HEK293 (cell line): Measurements from ENCODE around the gene ATCAY.

Experiments used
- CTCF ChIA-PET: fragments of 350-600 bp; formaldehyde crosslinking; extraction: SDS; loops from one replicate; lab custom pipeline; 2021; ENCODE audit warnings: antibody characterized with exemption; lab: Yijun Ruan, JAX
- POLR2A ChIA-PET: fragments of 300-600 bp; formaldehyde crosslinking; extraction: SDS; loops from one replicate; lab custom pipeline; 2020; ENCODE audit warnings: antibody characterized with exemption, inconsistent platforms; lab: Yijun Ruan, JAX
- H3K27ac ChIP-seq: fragments of 200-500 bp; sonication (Bioruptor generic); 2 replicates; pipeline ENCODE4 v1.5.1; 2014; ENCODE audit warnings: low read depth, low read length, control low read depth, inconsistent platforms; ENCODE audit errors: extremely low read depth
- H3K36me3 ChIP-seq, 2 experiments: fragments of 200-500 bp in 1 of 2; sonication (Bioruptor generic) in 1 of 2; 1 replicate in 1 of 2; 2 replicates in 1 of 2; pipeline ENCODE4 v1.5.1; 2014 to 2017; ENCODE audit warnings: inconsistent platforms in 2 of 2, low read length in 2 of 2; ENCODE audit not compliant: control insufficient read depth in 2 of 2, insufficient read depth in 1 of 2
- H3K4me1 ChIP-seq: fragments of 200-500 bp; sonication (Bioruptor generic); 2 replicates; pipeline ENCODE4 v1.5.1; 2014; ENCODE audit warnings: mild to moderate bottlenecking, low read length, inconsistent platforms; ENCODE audit not compliant: control insufficient read depth, insufficient read depth
- H3K4me3 ChIP-seq: 2 replicates; pipeline ENCODE4 v1.5.1; 2011; ENCODE audit warnings: low read depth, mild to moderate bottlenecking, control low read depth, low read length, moderate library complexity
- H3K9me3 ChIP-seq: fragments of 200-500 bp; sonication (Bioruptor generic); 2 replicates; pipeline ENCODE4 v1.5.1; 2014; ENCODE audit warnings: low read depth, low read length, inconsistent platforms; ENCODE audit not compliant: control insufficient read depth, insufficient read depth
- GLI4 ChIP-seq: fragments of 450-650 bp; formaldehyde crosslinking; IDR thresholded peaks from 2 replicates; pipeline ENCODE4 v1.5.1; 2016; ENCODE audit warnings: missing biosample characterization, missing genetic modification characterization
- GLIS2 ChIP-seq: fragments of 450-650 bp; formaldehyde crosslinking; IDR thresholded peaks from 2 replicates; pipeline ENCODE4 v1.5.1; 2016; ENCODE audit warnings: missing biosample characterization, missing genetic modification characterization
- HOXD13 ChIP-seq: sonication (generic); formaldehyde crosslinking; IDR thresholded peaks from 2 replicates; pipeline ENCODE4 v1.8.0; 2022; ENCODE audit warnings: missing genetic modification reagents, borderline replicate concordance
- KLF8 ChIP-seq: fragments of 450-650 bp; formaldehyde crosslinking; IDR thresholded peaks from 2 replicates; pipeline ENCODE4 v1.5.1; 2016; ENCODE audit warnings: missing biosample characterization, missing genetic modification characterization
- OVOL3 ChIP-seq: fragments of 450-650 bp; formaldehyde crosslinking; IDR thresholded peaks from 2 replicates; pipeline ENCODE4 v1.5.1; 2016; ENCODE audit warnings: missing biosample characterization, missing genetic modification characterization
- RBAK ChIP-seq: fragments of 450-650 bp; formaldehyde crosslinking; IDR thresholded peaks from 2 replicates; pipeline ENCODE4 v1.5.1; 2016; ENCODE audit warnings: missing biosample characterization, missing genetic modification characterization
- ZBTB21 ChIP-seq: fragments of 450-650 bp; formaldehyde crosslinking; IDR thresholded peaks from 2 replicates; pipeline ENCODE4 v1.5.1; 2017; ENCODE audit warnings: missing biosample characterization, missing genetic modification characterization
- ZNF114 ChIP-seq: fragments of 450-650 bp; formaldehyde crosslinking; IDR thresholded peaks from 2 replicates; pipeline ENCODE4 v1.5.0; 2017; ENCODE audit warnings: missing biosample characterization, missing genetic modification characterization
- ZNF121 ChIP-seq: fragments of 450-650 bp; formaldehyde crosslinking; IDR thresholded peaks from 2 replicates; pipeline ENCODE4 v1.5.1; 2016; ENCODE audit warnings: missing biosample characterization, missing genetic modification characterization
- ZNF146 ChIP-seq: fragments of 450-650 bp; formaldehyde crosslinking; IDR thresholded peaks from 2 replicates; pipeline ENCODE4 v1.5.1; 2016; ENCODE audit warnings: missing biosample characterization, missing genetic modification characterization
- ZNF175 ChIP-seq: fragments of 450-650 bp; formaldehyde crosslinking; IDR thresholded peaks from 2 replicates; pipeline ENCODE4 v1.5.1; 2016; ENCODE audit warnings: missing biosample characterization, missing genetic modification characterization
- ZNF211 ChIP-seq: fragments of 450-650 bp; formaldehyde crosslinking; IDR thresholded peaks from 2 replicates; pipeline ENCODE4 v1.5.1; 2016; ENCODE audit warnings: low read depth, missing biosample characterization, missing genetic modification characterization
- ZNF354C ChIP-seq: fragments of 450-650 bp; formaldehyde crosslinking; IDR thresholded peaks from 2 replicates; pipeline ENCODE4 v1.5.1; 2016; ENCODE audit warnings: missing biosample characterization, missing genetic modification characterization, low read depth, borderline replicate concordance
- ZNF366 ChIP-seq: fragments of 450-650 bp; formaldehyde crosslinking; conservative IDR thresholded peaks from 2 replicates; pipeline ENCODE4 v1.5.1; 2016; ENCODE audit warnings: missing biosample characterization, missing genetic modification characterization
- ZNF501 ChIP-seq: fragments of 450-650 bp; formaldehyde crosslinking; IDR thresholded peaks from 2 replicates; pipeline ENCODE4 v1.5.1; 2016; ENCODE audit warnings: missing biosample characterization, missing genetic modification characterization
- ZNF514 ChIP-seq: fragments of 450-650 bp; formaldehyde crosslinking; IDR thresholded peaks from 2 replicates; pipeline ENCODE4 v1.5.1; 2016; ENCODE audit warnings: missing biosample characterization, missing genetic modification characterization
- ZNF544 ChIP-seq: fragments of 450-650 bp; formaldehyde crosslinking; IDR thresholded peaks from 2 replicates; pipeline ENCODE4 v1.5.0; 2017; ENCODE audit warnings: missing biosample characterization, missing genetic modification characterization
- ZNF555 ChIP-seq: fragments of 450-650 bp; formaldehyde crosslinking; conservative IDR thresholded peaks from 2 replicates; pipeline ENCODE4 v1.5.1; 2017; ENCODE audit warnings: missing biosample characterization, mild to moderate bottlenecking, missing genetic modification characterization, inconsistent platforms
- ZNF621 ChIP-seq: fragments of 450-650 bp; formaldehyde crosslinking; IDR thresholded peaks from 2 replicates; pipeline ENCODE4 v1.5.1; 2017; ENCODE audit warnings: missing biosample characterization, missing genetic modification characterization
- ZNF623 ChIP-seq: fragments of 450-650 bp; formaldehyde crosslinking; IDR thresholded peaks from 2 replicates; pipeline ENCODE4 v1.5.1; 2016; ENCODE audit warnings: missing biosample characterization, missing genetic modification characterization
- ZNF747 ChIP-seq: fragments of 450-650 bp; formaldehyde crosslinking; IDR thresholded peaks from 2 replicates; pipeline ENCODE4 v1.5.1; 2016; ENCODE audit warnings: missing biosample characterization, missing genetic modification characterization
- ZNF785 ChIP-seq: fragments of 450-650 bp; formaldehyde crosslinking; IDR thresholded peaks from 2 replicates; pipeline ENCODE4 v1.5.1; 2016; ENCODE audit warnings: missing biosample characterization, missing genetic modification characterization
- ZSCAN23 ChIP-seq: fragments of 450-650 bp; formaldehyde crosslinking; IDR thresholded peaks from 2 replicates; pipeline ENCODE4 v1.5.1; 2016; ENCODE audit warnings: missing biosample characterization, missing genetic modification characterization
- TF ChIP-seq, protein P1 (sequence below): fragments of 450-650 bp; formaldehyde crosslinking; IDR thresholded peaks from 2 replicates; pipeline ENCODE4 v1.5.1; 2016; ENCODE audit warnings: missing biosample characterization, missing genetic modification characterization
- TF ChIP-seq, protein P2 (sequence below): fragments of 450-650 bp; formaldehyde crosslinking; IDR thresholded peaks from 2 replicates; pipeline ENCODE4 v1.5.1; 2016; ENCODE audit warnings: missing biosample characterization, missing genetic modification characterization
- TF ChIP-seq, protein P3 (sequence below): fragments of 450-650 bp; formaldehyde crosslinking; optimal IDR thresholded peaks from 2 replicates; pipeline ENCODE3; 2016; ENCODE audit warnings: missing biosample characterization, mild to moderate bottlenecking, missing genetic modification characterization

ATCAY gene

DNA sequence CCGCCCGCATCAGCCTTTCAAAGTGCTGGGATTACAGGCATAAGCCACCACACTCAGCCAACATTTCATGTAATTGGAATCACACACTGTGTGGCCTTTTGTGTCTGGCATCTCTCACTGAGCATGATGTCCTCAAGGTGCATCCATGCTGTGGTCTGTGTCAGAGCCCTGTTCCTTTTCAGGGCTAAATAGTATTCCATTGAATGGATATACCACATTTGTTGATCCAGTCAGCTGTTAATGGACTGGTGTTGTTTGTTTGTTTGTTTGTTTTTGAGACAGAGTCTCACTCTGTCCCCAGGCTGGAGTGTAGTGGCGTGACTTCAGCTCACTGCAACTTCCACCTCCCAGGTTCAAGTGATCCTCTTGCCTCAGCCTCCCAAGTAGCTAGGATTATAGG, 17.9 kb downstream of the ATCAY start:
- Histone ChIP-seq H3K4me3 (no peak overlapping the region), H3K9me3 (no peaks in the 10 kb centered on the region), H3K36me3 (no peaks in the 10 kb centered on the region; a peak in 1 of 3 replicates), H3K4me1 (no peaks in the 10 kb centered on the region), H3K27ac (no peak overlapping the region)
- TF ChIP-seq ZBTB21 (tag by site-specific recombination) (no peak), ZNF623 (0 out of 2 replicates have a peak, but pooled peaks have one; percentile 10), ZNF354C (no peak), ZNF146 (peak; percentile 100), ZNF544 (tag by site-specific recombination) (no peak)
- TF ChIP-seq, protein P1, sequence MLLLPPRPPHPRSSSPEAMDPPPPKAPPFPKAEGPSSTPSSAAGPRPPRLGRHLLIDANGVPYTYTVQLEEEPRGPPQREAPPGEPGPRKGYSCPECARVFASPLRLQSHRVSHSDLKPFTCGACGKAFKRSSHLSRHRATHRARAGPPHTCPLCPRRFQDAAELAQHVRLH (tag by site-specific recombination) = peak; percentile 80
- TF ChIP-seq, protein P2, sequence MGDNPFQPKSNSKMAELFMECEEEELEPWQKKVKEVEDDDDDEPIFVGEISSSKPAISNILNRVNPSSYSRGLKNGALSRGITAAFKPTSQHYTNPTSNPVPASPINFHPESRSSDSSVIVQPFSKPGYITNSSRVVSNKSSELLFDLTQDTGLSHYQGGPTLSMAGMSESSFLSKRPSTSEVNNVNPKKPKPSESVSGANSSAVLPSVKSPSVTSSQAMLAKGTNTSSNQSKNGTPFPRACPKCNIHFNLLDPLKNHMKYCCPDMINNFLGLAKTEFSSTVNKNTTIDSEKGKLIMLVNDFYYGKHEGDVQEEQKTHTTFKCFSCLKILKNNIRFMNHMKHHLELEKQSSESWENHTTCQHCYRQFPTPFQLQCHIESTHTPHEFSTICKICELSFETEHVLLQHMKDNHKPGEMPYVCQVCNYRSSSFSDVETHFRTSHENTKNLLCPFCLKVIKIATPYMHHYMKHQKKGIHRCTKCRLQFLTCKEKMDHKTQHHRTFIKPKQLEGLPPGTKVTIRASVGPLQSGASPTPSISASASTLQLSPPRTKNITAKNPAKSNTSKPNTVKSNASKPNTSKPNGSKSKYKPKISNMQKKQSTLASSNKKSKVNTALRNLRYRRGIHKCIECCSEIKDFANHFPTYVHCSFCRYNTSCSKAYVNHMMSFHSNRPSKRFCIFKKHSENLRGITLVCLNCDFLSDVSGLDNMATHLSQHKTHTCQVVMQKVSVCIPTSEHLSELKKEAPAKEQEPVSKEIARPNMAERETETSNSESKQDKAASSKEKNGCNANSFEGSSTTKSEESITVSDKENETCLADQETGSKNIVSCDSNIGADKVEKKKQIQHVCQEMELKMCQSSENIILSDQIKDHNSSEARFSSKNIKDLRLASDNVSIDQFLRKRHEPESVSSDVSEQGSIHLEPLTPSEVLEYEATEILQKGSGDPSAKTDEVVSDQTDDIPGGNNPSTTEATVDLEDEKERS (tag by site-specific recombination) = peak; percentile 98
- ChIA-PET CTCF (interaction anchor here (0.8 kb wide), 1 partner anchor 9 kb away, joined by 4 read pairs; no protein-coding TSS in a partner anchor), POLR2A (interaction anchor here (1.7 kb wide), 1 partner anchor 87 kb away, joined by 5 read pairs; the partner anchor contains the start of gene EEF2)

DNA sequence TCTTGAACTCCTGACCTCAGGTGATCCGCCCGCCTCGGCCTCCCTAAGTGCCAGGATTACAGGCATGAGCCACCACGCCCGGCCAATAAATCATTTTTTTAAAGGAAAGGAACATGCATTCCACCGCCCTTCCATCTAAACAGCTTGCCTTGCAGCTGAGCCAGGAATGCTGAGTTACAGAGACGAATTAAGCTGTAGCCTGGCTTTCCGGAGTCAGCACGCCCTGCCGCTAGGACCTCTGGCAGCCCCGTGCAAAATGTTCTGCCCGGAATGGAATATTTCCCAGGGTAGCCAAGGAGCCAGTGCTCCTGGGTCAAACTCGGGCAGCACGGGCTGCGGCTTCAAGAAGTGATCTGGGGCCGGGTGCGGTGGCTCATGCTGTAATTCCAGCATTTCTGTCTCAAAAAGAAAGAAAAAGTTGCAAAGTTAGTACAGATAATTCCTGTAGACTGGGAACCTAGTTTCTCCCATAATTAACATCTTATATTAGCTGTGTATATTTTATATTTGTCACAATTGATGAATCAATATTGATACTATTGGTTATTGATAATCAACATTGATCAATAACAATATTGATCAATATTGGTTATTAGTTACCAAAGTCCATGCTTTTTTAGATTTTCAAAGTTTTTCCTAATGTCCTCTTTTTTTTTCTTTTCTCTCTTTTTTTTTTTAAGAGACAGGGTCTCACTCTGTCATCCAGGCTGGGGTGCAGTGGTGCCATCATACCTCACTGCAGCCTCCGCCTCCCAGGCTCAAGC, 19.2 kb downstream of the ATCAY start:
- Histone ChIP-seq H3K27ac (no peak overlapping the region), H3K36me3 (no peaks in the 10 kb centered on the region; a peak in 1 of 3 replicates), H3K4me1 (no peaks in the 10 kb centered on the region), H3K9me3 (no peaks in the 10 kb centered on the region), H3K4me3 (no peak overlapping the region)
- ChIA-PET POLR2A (interaction anchor here (0.5 kb wide), 1 partner anchor 24 kb away, joined by 3 read pairs; no protein-coding TSS in a partner anchor), CTCF (interaction anchor here (0.6 to 0.8 kb wide), 2 partner anchors 11 to 22 kb away, joined by 3 to 4 read pairs; no protein-coding TSS in a partner anchor)
- no peak for TF ChIP-seq RBAK (tag by site-specific recombination)
- no peak for TF ChIP-seq ZNF211 (tag by site-specific recombination)
- no peak for TF ChIP-seq ZNF785 (tag by site-specific recombination)
- TF ChIP-seq, protein P3, sequence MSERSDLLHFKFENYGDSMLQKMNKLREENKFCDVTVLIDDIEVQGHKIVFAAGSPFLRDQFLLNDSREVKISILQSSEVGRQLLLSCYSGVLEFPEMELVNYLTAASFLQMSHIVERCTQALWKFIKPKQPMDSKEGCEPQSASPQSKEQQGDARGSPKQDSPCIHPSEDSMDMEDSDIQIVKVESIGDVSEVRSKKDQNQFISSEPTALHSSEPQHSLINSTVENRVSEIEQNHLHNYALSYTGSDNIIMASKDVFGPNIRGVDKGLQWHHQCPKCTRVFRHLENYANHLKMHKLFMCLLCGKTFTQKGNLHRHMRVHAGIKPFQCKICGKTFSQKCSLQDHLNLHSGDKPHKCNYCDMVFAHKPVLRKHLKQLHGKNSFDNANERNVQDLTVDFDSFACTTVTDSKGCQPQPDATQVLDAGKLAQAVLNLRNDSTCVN = no peak
- TF ChIP-seq ZNF121 (tag by site-specific recombination) = no peak
- no peak for TF ChIP-seq ZNF366 (tag by site-specific recombination)
- no peak for TF ChIP-seq KLF8 (tag by site-specific recombination)
- no peak for TF ChIP-seq ZNF747 (tag by site-specific recombination)
- TF ChIP-seq GLI4 (tag by site-specific recombination) = no peak
- no peak for TF ChIP-seq ZSCAN23 (tag by site-specific recombination)
- no peak for TF ChIP-seq HOXD13 (CRISPR knock-in tag)
- no peak for TF ChIP-seq ZNF621 (tag by site-specific recombination)
- no peak for TF ChIP-seq GLIS2 (tag by site-specific recombination)
- no peak for TF ChIP-seq ZNF501 (tag by site-specific recombination)
- TF ChIP-seq OVOL3 (tag by site-specific recombination) = no peak
- TF ChIP-seq ZNF514 (tag by site-specific recombination) = no peak
- no peak for TF ChIP-seq ZNF114 (tag by site-specific recombination)
- no peak for TF ChIP-seq ZNF175
- no peak for TF ChIP-seq ZNF555 (tag by site-specific recombination)
